ENCODE measurements around the gene MARCHF3. TPM values are rescaled to one million over a fixed set of nuclear protein-coding genes. Genes with fewer than 3 reads are reported as not detected.

MARCHF3 gene
- total and polyA plus RNA-seq, 10 of the 15 experiments (the other 5 are each of a cell fraction or from before 2014, with no cell fraction given): 3.6 to 24.1 (median 11.3) TPM

DNA sequence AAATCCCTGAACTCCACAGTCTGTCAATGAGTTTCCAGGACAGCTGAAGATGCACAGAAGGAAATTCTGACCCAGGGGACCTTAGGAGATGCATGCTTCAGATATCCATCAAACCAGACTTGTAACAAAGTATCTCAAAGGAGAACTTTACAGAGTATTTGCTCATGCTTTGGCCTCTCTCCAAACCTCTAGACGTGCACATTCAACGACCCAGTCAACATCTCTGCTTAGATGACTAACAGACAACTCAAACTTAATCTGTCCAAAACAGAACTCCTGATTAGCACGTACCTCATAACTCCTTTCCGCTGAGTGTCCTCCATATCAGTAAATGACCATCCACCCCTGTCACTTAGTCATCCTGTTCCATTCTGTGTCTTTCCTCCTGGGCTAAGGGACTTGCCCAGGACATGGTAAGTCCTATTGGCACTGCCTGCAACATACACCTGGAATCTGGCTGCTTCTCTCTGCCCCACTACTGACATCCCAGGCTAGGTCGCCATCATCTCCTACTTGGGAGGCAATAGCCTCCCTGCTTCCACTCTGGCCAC lies 146.0 kb downstream of the MARCHF3 start:
- Histone ChIP-seq H3K36me3 (ENCODE audit: control insufficient read depth in 2 of 2, insufficient read depth in 2 of 2, low read length in 1 of 2) (no peaks in the 10 kb centered on the region), H3K9ac (ENCODE audit: control insufficient read depth, insufficient read depth, low read length) (no peak overlapping the region), H3K4me3 (no peak overlapping the region), H2AFZ (ENCODE audit: control insufficient read depth, low read depth, low read length) (no peak overlapping the region), H3K4me1 (ENCODE audit: control insufficient read depth, insufficient read depth, low read length) (no peaks in the 10 kb centered on the region), H3K79me2 (ENCODE audit: control insufficient read depth, insufficient read depth, low read length) (no peaks in the 10 kb centered on the region), H3K27me3 (replicated peaks in 1 of 2; ENCODE audit: control insufficient read depth in 2 of 2, insufficient read depth in 2 of 2, low read length in 1 of 2) (no peaks in the 10 kb centered on the region), H3K27ac (ENCODE audit: control insufficient read depth, insufficient read depth) (no peak overlapping the region), H3K9me3 (replicated peaks; ENCODE audit: control insufficient read depth, insufficient read depth, low read length) (no peaks in the 10 kb centered on the region), H4K20me1 (ENCODE audit: control insufficient read depth, insufficient read depth) (no peaks in the 10 kb centered on the region), H3K4me2 (ENCODE audit: control insufficient read depth, insufficient read depth) (no peak overlapping the region)
- ChIA-PET CTCF (no interaction called here), POLR2A (no interaction called here), SMC1A (ENCODE audit: uncharacterized antibody, unreplicated experiment) (interaction anchor here (1.3 to 2.1 kb wide), 3 partner anchors 15 to 29 kb away, joined by 4 to 5 read pairs (median 5); no protein-coding TSS in a partner anchor), RAD21 (ENCODE audit: unreplicated experiment) (no interaction called here)
- intact Hi-C loops (cut with micrococcal nuclease; ENCODE audit: unreplicated experiment): no loop called here
- 82% methylated on average over 5 of the region's 5 CpGs for WGBS (ENCODE audit: insufficient coverage, insufficient replicate concordance, low lambda C conversion rate, missing lambda C conversion rate)
- in situ Hi-C loops (cut with MboI): no loop called here
- BruUV-seq (replicated peaks): no TSS peak
- ATAC-seq (no peak), FAIRE-seq (no peak), DNase-seq (ENCODE audit: low read depth, low spot score) (no peak)
- no peak for TF ChIP-seq BMI1 (IDR thresholded peaks at IDR 0.05; ENCODE audit: borderline replicate concordance)
- TF ChIP-seq ZBED1 (IDR thresholded peaks at IDR 0.05; ENCODE audit: borderline replicate concordance): no peak
- TF ChIP-seq, protein P1, sequence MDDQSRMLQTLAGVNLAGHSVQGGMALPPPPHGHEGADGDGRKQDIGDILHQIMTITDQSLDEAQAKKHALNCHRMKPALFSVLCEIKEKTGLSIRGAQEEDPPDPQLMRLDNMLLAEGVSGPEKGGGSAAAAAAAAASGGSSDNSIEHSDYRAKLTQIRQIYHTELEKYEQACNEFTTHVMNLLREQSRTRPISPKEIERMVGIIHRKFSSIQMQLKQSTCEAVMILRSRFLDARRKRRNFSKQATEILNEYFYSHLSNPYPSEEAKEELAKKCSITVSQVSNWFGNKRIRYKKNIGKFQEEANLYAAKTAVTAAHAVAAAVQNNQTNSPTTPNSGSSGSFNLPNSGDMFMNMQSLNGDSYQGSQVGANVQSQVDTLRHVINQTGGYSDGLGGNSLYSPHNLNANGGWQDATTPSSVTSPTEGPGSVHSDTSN (IDR thresholded peaks at IDR 0.05; ENCODE audit: insufficient replicate concordance, low read depth, low read length): no peak
- no peak for TF ChIP-seq HDAC2 (IDR thresholded peaks at IDR 0.05)

DNA sequence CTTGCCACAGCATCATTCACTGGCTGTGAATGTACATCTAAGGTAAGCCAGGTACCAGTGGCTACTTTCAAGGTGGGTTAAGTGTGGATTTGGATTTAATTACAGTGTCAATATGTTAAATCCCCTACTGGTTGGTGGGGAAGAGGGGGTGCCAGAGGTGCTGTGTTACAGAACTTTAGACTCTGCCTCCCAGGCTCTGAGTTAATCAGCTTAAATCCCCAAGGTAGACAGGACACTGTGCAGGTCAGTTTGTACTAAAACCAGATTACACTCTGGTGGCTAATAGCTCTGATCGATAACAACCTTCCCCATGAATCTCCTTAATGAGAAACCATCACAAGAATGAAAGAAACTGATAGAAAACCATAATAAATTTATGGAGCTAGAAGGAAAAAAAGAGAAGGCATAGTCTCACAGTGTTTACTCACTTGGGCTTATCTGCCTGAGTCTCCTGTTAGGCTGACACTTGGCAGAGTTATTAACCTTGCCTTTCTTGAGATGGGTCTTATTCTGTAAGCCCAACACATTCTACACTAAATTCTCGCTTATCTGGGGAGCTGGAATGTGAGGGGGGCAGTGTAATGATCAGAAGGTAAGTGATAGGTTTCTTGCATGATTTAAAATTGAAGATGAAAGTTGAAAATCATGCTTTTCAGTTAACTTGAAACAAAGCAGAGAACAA lies 146.7 kb downstream of the MARCHF3 start:
- SMC1A ChIA-PET (ENCODE audit: uncharacterized antibody, unreplicated experiment): interaction anchor here (1.3 to 2.1 kb wide), 3 partner anchors 16 to 29 kb away, joined by 4 to 5 read pairs (median 5); no protein-coding TSS in a partner anchor
- no peaks in the 10 kb centered on the region for H3K79me2 ChIP-seq (ENCODE audit: control insufficient read depth, insufficient read depth, low read length)
- no peaks in the 10 kb centered on the region for H3K4me1 ChIP-seq (ENCODE audit: control insufficient read depth, insufficient read depth, low read length)
- H3K27ac ChIP-seq (ENCODE audit: control insufficient read depth, insufficient read depth): no peak overlapping the region
- no peaks in the 10 kb centered on the region for H3K36me3 ChIP-seq (ENCODE audit: control insufficient read depth in 2 of 2, insufficient read depth in 2 of 2, low read length in 1 of 2)
- ATAC-seq: no peak
- H3K9me3 ChIP-seq (replicated peaks; ENCODE audit: control insufficient read depth, insufficient read depth, low read length): no peaks in the 10 kb centered on the region
- H2AFZ ChIP-seq (ENCODE audit: control insufficient read depth, low read depth, low read length): no peak overlapping the region
- FAIRE-seq: no peak
- no peak for TF ChIP-seq RAD51 (IDR thresholded peaks at IDR 0.05)
- no peak for TF ChIP-seq ZNF622 (IDR thresholded peaks at IDR 0.05)
- TF ChIP-seq, protein P2, sequence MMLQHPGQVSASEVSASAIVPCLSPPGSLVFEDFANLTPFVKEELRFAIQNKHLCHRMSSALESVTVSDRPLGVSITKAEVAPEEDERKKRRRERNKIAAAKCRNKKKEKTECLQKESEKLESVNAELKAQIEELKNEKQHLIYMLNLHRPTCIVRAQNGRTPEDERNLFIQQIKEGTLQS (IDR thresholded peaks at IDR 0.05; ENCODE audit: borderline replicate concordance, extremely low read depth, low read depth, low read length): no peak
- TF ChIP-seq HDAC6 (IDR thresholded peaks at IDR 0.05; ENCODE audit: unreplicated experiment): no peak
- TF ChIP-seq MXI1 (IDR thresholded peaks at IDR 0.05; ENCODE audit: low read depth, low read length): no peak
- TF ChIP-seq SREBF1 (IDR thresholded peaks at IDR 0.05; ENCODE audit: low read length): no peak
- no peak for TF ChIP-seq IRF5 (IDR thresholded peaks at IDR 0.05; ENCODE audit: borderline replicate concordance)
- no peak for TF ChIP-seq SIN3A (IDR thresholded peaks at IDR 0.05; ENCODE audit: low read depth, low read length)
- no TSS peak for BruUV-seq (replicated peaks)
- no peak overlapping the region for H3K4me2 ChIP-seq (ENCODE audit: control insufficient read depth, insufficient read depth)
- no peaks in the 10 kb centered on the region for H3K27me3 ChIP-seq (replicated peaks in 1 of 2; ENCODE audit: control insufficient read depth in 2 of 2, insufficient read depth in 2 of 2, low read length in 1 of 2)
- in situ Hi-C loops (cut with MboI): no loop called here
- 82% methylated on average over 2 of the region's 2 CpGs for WGBS (ENCODE audit: insufficient coverage, insufficient replicate concordance, low lambda C conversion rate, missing lambda C conversion rate)
- RAD21 ChIA-PET (ENCODE audit: unreplicated experiment): interaction anchor here (1.1 kb wide), 1 partner anchor 248 kb away, joined by 3 read pairs; no protein-coding TSS in a partner anchor
- intact Hi-C loops (cut with micrococcal nuclease; ENCODE audit: unreplicated experiment): no loop called here
- no peak for DNase-seq (ENCODE audit: low read depth, low spot score)
- H3K9ac ChIP-seq (ENCODE audit: control insufficient read depth, insufficient read depth, low read length): no peak overlapping the region
- H4K20me1 ChIP-seq (ENCODE audit: control insufficient read depth, insufficient read depth): no peaks in the 10 kb centered on the region
- CTCF ChIA-PET: interaction anchor here (0.5 kb wide), 1 partner anchor 31 kb away, joined by 3 read pairs; no protein-coding TSS in a partner anchor
- H3K4me3 ChIP-seq: no peak overlapping the region
- POLR2A ChIA-PET: no interaction called here

Data from GM12878 (cell line).